Liver (tissue), 3 donors: ENCODE results near the gene RAPH1.

Experiments used
- ATF3 ChIP-seq: IDR thresholded peaks from 2 replicates; pipeline ENCODE4 v1.6.1; 2016; ENCODE audit warnings: antibody characterized with exemption
- CTCF ChIP-seq: fragments of 150-350 bp; IDR thresholded peaks from 2 replicates; pipeline ENCODE4 v1.5.1; 2017; ENCODE audit warnings: improper control_type of control experiment, low read depth, low read length; ENCODE audit not compliant: missing input control
- FOXA1 ChIP-seq: IDR thresholded peaks from 2 replicates; pipeline ENCODE4 v1.6.1; 2016; ENCODE audit warnings: antibody characterized with exemption
- FOXA2 ChIP-seq: IDR thresholded peaks from 2 replicates; pipeline ENCODE4 v1.6.1; 2016; ENCODE audit warnings: antibody characterized with exemption
- MAX ChIP-seq: IDR thresholded peaks from 2 replicates; pipeline ENCODE4 v1.6.1; 2016; ENCODE audit warnings: antibody characterized with exemption
- NR2F2 ChIP-seq: IDR thresholded peaks from 2 replicates; pipeline ENCODE4 v1.6.1; 2016; ENCODE audit warnings: antibody characterized with exemption
- RAD21 ChIP-seq, 2 donors: IDR thresholded peaks; 2 replicates each; pipeline ENCODE4 v1.6.1; 2016; ENCODE audit warnings: antibody characterized with exemption in 2 of 2, mild to moderate bottlenecking in 2 of 2
- REST ChIP-seq: IDR thresholded peaks from 2 replicates; pipeline ENCODE4 v1.6.1; 2016; ENCODE audit warnings: antibody characterized with exemption, mild to moderate bottlenecking
- RXRA ChIP-seq, 2 donors: IDR thresholded peaks; 2 replicates each; pipeline ENCODE4 v1.6.1; 2017 to 2018; ENCODE audit warnings: antibody characterized with exemption in 2 of 2, mild to moderate bottlenecking in 1 of 2
- SP1 ChIP-seq: IDR thresholded peaks from 2 replicates; pipeline ENCODE4 v1.6.1; 2018; ENCODE audit warnings: antibody characterized with exemption, mild to moderate bottlenecking
- TAF1 ChIP-seq: conservative IDR thresholded peaks from 2 replicates; pipeline ENCODE4 v1.6.1; 2016; ENCODE audit warnings: antibody characterized with exemption, mild to moderate bottlenecking
- YY1 ChIP-seq: IDR thresholded peaks from 2 replicates; pipeline ENCODE4 v1.6.1; 2016; ENCODE audit warnings: antibody characterized with exemption, mild to moderate bottlenecking
- ZBTB33 ChIP-seq: IDR thresholded peaks from 2 replicates; pipeline ENCODE4 v1.6.1; 2016; ENCODE audit warnings: antibody characterized with exemption
- donor health status: healthy.
- donor health status: healthy.

GRCh38 chr2:203360833-203361430 is 174.2 kb downstream of the RAPH1 start:
- TF ChIP-seq CTCF (no peak), ZBTB33 (no peak), MAX (no peak), SP1 (no peak), YY1 (no peak), TAF1 (no peak), FOXA2 (no peak), NR2F2 (no peak), RXRA (IDR thresholded peaks at IDR 0.05) (no peak), REST (no peak), RAD21 (IDR thresholded peaks at IDR 0.05) (no peak), FOXA1 (no peak), ATF3 (no peak)
